CD4-positive, alpha-beta T cell treated with Interferon gamma for 1 hour (primary cell): ENCODE data around the gene ZSWIM6.
A peak's percentile ranks its signal among the peaks of the same experiment; 100 is the strongest.

Experiments used
- DNase-seq: peaks from one replicate; pipeline ENCODE4 v3.0.0-alpha.2; 2020

ZSWIM6 gene

DNA sequence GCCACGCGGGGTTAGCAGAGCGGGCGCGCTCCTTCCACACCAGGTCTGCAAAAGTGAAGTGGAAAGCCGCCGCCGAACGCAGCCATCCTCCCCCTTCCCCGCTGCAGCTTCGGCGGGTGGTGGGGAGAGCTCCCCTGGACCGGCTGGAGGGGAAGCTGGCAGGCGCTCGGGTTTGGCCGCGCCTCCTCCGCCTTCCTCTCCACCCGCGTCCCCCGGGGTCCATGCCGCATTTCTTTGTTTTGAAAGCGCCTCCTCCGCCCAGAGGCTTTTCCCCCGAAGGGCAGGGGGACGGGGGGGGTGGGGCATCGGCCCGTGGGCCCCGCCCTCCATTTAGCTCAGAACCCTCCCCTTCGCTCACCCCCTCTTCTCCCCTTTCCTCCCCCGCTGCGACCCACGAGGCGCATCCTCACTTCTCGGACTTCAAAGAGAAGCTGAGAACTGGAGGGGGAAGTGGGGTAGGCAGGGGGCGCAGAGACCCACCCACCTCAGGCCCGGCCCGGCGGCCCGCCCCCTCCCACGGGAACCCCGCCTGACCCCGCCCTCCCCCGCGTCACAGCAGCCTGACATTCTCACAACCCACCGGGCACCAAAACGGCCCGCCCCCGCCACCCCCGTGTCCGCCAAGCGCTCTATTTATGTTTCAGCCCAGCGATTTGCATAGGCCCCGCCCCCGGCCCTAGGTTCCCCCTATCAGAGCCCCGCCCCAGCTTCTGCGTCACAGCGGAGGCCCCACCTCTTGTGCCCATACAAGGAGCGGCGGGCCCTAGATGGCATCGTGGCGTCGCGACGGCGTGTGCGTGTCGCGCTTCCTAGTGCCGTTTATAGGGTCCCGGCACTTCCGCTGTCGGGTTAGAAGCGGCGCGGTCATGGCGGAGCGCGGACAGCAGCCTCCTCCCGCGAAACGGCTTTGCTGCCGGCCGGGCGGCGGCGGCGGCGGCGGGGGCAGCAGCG, at the start of gene ZSWIM6:
Gene ZSWIM6 (plus strand): TSS at position 852 of the 951 bp plus-strand sequence. CDS start 15 bp downstream, at position 867.
- peak; percentile 99 for DNase-seq

GRCh38 chr5:61283471-61283870, 48.6 kb upstream of the ZSWIM6 start:
- no peak for DNase-seq

DNA sequence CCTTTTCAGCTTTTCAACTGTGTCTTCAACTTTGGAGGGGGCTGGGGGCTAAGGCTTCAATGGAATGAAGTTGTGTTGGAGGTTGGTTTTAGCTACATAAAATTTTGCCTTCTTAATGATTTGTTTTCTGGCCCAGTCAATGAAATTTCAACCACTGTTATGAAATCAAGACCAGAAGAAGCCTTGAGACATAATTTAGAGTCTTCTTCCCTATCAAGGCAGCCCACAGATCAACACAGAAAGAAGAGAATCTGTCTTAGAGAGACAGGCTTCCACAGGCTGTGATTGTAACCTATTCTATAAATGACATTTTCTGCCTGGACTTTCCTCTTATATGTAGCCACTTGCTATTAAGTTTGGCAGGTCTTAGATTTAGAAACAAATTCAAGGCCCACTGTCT, 46.5 kb upstream of the ZSWIM6 start:
- DNase-seq: no peak

DNA sequence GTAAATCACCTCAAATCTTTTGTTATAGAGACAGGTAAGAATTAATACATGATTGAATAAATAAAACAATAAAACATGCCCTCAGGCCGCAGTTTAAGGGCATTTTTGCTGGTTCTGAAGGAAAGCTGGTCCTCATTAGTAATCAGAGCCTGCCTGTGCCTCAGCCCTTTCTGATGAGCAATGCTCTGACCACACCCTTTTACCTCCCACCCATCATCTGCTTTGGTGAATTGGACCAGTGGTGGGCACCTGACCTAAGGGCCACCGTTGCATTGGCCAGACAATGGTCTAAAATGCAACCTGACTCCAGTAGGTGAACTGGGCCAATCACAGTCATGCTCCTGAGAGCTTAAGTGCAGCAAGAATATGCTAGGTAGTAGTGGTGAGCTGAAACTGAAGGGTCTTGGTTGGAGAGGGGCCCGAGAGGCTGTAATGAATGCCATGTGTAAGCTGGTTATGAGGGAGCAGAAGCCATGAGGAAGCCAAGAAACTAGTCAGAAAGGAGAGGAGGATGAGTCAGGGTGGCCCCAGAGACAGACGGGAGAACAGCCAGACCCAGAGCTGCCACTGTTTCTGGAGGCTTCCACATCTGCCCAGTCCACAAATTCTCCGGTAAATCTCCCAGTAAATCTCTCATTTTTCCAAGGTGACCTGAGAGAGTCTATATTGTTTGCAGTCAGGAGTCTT, 45.5 kb upstream of the ZSWIM6 start:
- DNase-seq: no peak

- no peak for DNase-seq
Measured at GRCh38 chr5:61287474-61287873, 44.6 kb upstream of the ZSWIM6 start.

- DNase-seq: no peak
Measured at GRCh38 chr5:61289241-61289640, 42.8 kb upstream of the ZSWIM6 start.

- DNase-seq: no peak
Measured at GRCh38 chr5:61289669-61290306, 42.3 kb upstream of the ZSWIM6 start.

- no peak for DNase-seq
Measured at GRCh38 chr5:61290791-61291210, 41.3 kb upstream of the ZSWIM6 start.

DNA sequence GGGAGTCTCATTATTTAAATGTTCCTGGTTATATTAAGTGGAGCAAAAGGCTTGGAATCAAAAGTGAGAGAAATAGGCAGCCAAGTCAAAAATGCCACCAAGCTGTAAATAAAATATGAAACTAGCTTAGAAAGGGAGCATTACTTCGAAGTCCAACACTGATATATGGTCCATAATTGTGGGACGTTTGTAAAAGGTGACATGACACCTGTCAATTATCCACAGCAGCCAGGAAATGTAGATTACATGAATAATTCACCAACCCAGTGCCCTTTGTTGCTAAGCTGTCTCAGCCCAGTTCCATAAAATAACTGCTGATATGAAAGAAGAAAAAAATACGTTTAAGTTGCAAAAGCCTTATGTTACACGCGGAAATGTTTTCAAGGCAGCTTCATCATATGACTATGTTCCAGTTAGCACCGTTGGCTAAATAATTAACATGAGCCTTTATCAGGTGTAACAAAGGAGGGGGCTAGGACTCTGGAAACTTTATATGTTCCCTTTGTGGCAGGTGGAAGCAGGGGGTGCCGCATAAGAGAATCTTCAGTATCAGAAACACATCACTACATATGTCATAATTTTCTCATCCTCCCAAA, 39.9 kb upstream of the ZSWIM6 start:
- no peak for DNase-seq

GRCh38 chr5:61293071-61293470, 39.0 kb upstream of the ZSWIM6 start:
- DNase-seq: no peak

DNA sequence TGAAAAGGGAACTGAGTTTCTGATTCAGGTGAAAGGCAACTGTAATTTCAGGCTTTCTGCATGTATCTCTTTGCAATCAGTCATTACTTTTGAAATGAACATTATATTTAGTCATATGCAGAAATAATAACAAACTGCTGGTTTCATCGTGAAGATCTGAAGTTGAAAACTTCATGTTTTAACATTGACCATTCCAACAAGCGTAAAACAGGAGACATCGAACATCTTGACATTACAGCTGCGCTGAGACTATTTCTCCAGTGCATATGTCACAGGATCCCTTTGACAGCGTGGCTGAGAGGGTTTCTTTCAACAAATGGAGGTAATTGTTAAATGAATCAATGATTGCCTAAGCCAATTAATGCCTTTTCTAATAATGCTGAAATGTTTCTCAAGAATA, 38.2 kb upstream of the ZSWIM6 start:
- no peak for DNase-seq

DNA sequence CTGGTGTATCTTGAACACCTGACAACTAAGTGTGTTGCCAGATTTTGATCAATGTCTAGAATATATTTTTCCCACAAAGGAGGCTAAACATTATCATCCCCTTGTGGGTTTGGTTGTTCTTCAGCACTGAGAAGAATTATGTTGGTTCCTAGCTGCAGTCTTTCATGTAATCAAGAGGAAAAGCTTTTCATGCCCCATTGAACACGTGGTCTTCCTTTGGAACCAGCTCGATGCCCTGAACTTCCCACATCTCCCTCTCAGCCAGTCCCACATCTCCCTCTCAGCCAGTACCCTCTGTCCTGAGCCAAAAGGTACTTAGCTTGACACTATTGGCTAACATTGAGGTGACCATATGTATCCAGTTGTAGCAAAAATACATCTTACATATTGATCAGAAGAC, 36.7 kb upstream of the ZSWIM6 start:
- DNase-seq: no peak

GRCh38 chr5:61298066-61298465, 34.0 kb upstream of the ZSWIM6 start:
- DNase-seq: no peak

DNA sequence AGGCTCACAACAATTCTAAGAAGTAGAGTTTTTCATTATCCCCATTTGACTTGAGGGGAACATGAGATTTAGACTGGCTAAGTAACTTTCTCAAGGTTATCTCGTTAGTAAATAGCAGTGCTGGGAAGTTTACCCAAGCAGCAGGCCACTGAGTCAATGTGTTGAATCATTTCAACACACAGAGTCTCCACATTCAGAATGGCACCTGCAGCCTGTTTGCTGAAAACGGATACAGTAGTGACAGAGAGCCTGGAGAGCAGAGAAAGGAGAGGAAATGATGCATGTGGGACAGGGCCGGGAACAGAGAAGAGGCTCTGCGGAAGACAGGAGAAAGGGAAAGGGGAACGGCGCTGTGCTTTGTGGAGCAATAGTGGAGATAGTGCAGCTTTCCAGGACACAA, 33.5 kb upstream of the ZSWIM6 start:
- no peak for DNase-seq

DNA sequence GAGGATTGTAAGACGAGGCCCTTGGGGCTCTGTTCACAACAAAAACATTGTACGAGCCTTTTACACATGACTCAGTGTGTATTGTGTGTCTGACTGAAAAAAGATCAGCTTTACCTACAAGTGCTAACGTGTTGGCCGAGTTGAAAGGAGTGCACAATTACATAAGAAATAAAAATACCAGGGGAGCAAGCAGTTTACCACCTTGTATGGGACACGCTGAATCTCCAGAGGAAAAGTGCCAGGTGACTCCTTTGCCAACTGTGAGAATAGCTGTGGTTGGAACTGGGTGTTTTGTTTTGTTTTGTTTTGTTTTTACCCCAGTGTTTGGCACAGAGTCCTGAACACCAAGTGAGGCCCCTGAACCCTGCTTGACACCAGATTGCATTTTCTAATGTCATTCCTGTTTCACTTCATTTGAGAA, 32.8 kb upstream of the ZSWIM6 start:
- no peak for DNase-seq

- DNase-seq: no peak
Measured at GRCh38 chr5:61301341-61302199, 30.5 kb upstream of the ZSWIM6 start.

GRCh38 chr5:61302200-61302563, 29.9 kb upstream of the ZSWIM6 start:
- no peak for DNase-seq

DNA sequence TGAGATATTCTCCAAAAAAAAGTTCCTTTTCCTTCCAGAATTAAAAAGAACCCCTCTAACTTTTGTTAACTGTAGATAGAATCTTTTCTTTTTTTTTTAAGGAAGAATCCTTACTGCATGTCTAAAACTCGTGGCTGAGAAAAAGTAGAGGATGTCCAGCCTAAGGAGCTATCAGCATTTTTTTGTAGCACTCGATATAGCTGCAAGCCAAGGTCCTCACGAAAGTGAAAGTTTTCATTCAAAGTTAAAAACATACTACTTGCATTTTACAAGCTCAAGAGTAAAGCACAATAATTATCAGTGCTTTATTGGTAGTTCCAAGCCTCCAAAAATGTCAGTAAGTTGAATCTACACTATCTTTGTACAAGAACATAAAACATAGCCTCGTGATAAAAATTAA, 28.7 kb upstream of the ZSWIM6 start:
- DNase-seq: no peak

- no peak for DNase-seq
Measured at GRCh38 chr5:61304590-61305381, 27.3 kb upstream of the ZSWIM6 start.

- DNase-seq: no peak
Measured at GRCh38 chr5:61306531-61307131, 25.4 kb upstream of the ZSWIM6 start.

DNA sequence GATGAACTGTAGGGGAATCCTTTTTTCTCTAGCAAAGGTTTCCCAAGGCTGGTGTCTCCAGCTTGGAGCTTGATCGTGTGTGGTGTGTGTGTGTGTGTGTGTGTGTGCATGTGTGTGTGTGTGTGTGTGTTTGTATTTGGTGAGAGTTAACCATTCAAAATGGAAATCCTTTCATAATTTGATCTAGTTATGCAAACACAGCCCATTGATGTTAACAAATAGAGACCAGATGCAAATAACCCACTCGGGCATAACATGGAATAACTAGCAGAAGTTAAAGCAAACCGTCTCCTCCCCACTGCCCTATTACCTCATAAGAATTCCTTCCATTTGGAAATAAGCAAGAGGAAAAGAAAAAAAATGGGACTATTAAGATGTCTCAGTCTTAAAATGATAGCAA, 24.9 kb upstream of the ZSWIM6 start:
- no peak for DNase-seq
